HG02678 (cell line): Measurements from ENCODE around the gene ZNF716.
"Not testable (repeated sequence)": the region's sequence is repeated elsewhere in the genome, so short reads cannot be mapped to it uniquely, and the experiment has no call there.

ENCODE experiments used
- ATAC-seq: cut with Tn5 transposase; IDR thresholded peaks from one replicate; pipeline ENCODE4 v1.9.1; 2021; ENCODE audit warnings: mild to moderate bottlenecking, moderate library complexity; ENCODE audit not compliant: unreplicated experiment

ZNF716 gene

DNA sequence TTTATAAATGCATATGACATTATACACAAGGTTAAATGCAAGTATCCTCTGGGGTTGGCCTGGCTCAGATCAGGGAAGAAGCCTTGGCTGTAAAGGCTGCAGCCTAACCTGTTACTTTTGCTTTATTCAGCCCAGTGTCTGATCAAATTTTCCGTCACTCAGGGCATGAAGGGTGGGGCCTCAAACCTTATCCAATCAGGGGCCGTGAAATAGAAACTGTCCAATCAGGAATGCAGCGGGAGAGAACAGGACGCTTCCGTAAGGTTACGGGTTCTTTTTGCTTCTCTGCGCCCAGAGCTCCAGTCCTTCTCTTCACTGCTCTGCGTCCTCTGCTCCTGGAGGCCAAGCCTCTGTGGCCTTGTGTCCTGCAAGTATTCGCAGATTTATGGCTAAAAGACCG, at the start of gene ZNF716:
Gene ZNF716 (plus strand): TSS at position 274 of the 400 bp plus-strand sequence. CDS start 112 bp downstream, at position 386.
- ATAC-seq, result no peak

DNA sequence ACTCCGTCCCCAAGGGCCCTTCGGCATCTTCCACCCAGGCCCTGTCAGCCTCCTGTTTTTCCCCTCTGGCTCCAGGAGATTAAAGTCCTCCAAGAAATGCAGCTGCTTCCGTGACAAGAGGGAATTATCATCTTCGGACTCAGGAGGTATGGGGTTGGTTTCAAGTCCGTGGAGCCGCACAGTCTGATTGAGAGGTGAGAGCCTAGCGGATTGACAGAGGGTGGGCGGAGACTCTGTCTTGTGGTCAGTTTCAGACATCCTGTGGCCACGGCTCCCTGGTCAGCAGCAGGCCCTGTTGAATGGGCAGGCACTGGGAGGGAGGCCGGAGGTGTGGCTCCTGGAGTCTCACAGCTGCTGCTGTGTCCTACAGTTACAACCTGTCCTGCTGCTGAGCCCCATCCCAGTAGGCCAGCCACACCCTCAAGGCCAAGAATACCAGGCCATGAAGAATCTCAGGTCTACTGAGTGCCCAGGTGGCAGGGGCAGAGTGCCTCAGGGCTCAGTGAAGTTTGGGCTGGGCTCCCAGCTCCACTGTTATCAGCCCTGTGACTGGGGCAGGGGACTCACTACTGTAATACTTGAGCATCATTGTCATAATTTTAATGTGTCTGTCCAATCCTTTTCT, 49.3 kb upstream of the ZNF716 start:
- no peak for ATAC-seq

DNA sequence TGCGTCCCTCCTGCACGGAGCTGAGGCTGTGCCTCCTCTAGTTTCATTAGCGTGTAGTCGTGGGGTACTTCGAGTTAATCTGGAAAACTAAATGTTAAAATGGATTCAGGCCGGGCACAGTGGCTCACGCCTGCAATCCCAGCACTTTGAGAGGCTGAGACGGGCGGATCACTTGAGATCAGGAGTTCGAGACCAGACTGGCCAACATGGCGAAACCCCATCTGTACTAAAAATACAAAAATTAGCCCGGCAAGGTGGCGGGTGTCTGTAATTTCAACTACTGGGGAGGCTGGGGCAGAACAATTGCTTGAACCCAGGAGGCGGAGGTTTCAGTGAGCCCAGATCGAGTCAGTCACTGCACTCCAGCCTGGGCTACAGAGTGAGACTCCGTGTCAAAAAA, 46.9 kb upstream of the ZNF716 start:
- not testable (repeated sequence) for ATAC-seq

- ATAC-seq, result no peak
Measured at GRCh38 chr7:57403601-57404342, 46.2 kb upstream of the ZNF716 start.

DNA sequence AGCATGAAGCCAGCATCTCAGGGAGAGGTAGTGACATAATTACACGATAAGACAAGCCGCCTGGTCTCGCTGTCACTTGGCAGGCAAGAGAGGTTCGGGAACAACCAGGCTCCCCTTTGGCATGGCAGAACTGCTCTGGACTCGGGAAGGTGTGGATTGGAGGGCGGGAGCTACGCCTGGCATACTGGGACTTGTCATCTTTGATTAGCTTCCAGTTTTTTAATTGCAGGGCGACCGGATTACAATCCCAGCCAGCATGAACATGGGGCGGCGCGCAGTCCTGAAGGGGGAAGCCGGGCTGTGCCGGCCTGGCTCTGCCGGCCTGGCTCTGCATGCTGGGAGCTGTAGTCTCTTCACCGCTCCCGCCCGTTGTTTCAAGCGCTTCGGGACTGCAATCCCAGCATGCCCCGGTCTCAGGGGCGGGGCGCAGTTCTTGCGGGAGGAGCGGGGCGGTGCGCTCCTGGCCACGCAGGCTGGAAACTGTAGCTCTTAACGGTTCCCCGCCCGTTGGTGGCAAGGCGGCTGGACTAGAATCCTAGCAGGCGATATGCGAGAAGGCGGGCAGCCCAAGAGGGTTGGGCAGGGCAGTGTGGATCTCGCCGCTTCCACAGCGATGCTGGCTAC, 45.5 kb upstream of the ZNF716 start:
- no peak for ATAC-seq

DNA sequence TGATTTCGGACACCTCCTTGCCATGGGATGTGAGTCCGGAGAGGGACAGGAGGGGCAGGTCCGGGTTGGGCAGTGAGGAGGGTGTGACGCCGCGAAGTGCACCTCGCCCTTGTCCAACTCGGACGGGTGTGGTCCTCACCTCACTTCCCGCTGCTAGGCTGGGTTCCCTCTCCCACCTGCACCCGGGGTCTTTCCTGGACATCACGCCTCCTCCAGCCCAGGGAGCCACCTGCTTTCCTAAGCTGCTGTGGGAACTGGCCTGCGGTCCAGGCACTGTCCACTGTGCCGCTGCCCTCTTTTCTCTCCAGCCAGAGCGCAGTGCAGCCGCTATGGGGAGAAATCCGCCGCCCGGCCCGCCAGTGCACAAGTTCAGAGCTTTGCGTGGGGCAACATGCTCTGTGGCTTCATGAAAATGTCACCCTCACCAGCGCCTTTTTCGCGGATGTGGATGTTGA, 45.0 kb upstream of the ZNF716 start:
- ATAC-seq, result no peak

- ATAC-seq, result no peak
Measured at GRCh38 chr7:57407125-57407524, 42.9 kb upstream of the ZNF716 start.

- no peak for ATAC-seq
Measured at GRCh38 chr7:57412168-57412567, 37.8 kb upstream of the ZNF716 start.

GRCh38 chr7:57412618-57413017, 37.4 kb upstream of the ZNF716 start:
- ATAC-seq, result no peak

GRCh38 chr7:57413529-57414398, 36.2 kb upstream of the ZNF716 start:
- ATAC-seq, result no peak

DNA sequence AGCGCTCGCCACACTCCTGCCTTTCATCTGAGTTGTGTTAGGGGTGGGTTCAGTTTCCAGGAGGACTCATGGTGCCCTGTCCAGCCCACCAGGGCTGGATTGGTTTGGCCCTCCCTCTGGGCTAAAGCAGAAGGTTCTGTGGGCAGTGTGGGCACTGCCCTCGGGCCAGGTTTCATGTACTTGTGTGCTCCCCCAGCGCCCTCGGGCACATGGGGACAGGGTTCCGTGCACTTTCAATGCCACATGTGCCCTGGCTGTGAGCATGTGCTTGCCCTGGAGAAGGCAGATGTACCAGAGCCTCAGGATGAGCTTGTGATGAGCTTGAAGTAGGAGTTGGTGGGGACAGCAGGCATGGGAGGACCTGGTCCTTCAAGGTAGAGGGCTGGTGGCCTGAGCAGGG, 35.6 kb upstream of the ZNF716 start:
- no peak for ATAC-seq

- no peak for ATAC-seq
Measured at GRCh38 chr7:57414852-57415251, 35.1 kb upstream of the ZNF716 start.

GRCh38 chr7:57415326-57415725, 34.7 kb upstream of the ZNF716 start:
- no peak for ATAC-seq

GRCh38 chr7:57415730-57416129, 34.2 kb upstream of the ZNF716 start:
- no peak for ATAC-seq

- no peak for ATAC-seq
Measured at GRCh38 chr7:57416601-57417358, 33.2 kb upstream of the ZNF716 start.

DNA sequence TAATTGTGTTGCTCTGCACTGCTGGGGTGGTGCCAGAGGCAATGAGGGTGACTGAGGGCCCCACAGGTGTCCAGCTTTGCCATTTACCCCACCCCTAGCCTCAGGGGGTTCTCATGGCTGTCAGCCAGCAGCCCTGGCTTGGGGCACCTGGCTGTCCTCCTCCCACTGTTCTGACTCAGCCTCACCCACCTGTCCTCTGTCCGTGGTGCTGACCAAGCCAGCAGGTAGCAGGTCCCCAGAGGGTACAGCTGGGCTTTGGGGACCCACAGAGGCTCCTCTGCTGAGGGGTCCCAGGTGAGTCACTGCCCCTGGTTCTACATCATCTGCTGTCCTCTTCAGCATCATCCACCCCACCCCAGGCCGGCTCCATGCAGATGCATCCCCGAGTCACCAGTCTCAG, 32.2 kb upstream of the ZNF716 start:
- ATAC-seq, result no peak

- ATAC-seq, result no peak
Measured at GRCh38 chr7:57423768-57424167, 26.2 kb upstream of the ZNF716 start.

- no peak for ATAC-seq
Measured at GRCh38 chr7:57424515-57425238, 25.3 kb upstream of the ZNF716 start.

GRCh38 chr7:57425239-57425944, 24.6 kb upstream of the ZNF716 start:
- no peak for ATAC-seq
